GM13977 (cell line): ENCODE measurements around the gene DNASE1L3.
"Not testable (repeated sequence)": the region's sequence is repeated elsewhere in the genome, so short reads cannot be mapped to it uniquely, and the experiment has no call there.

Experiments
- DNase-seq: peaks from one replicate; pipeline ENCODE4 v3.0.0; 2012; ENCODE audit warnings: low spot score
- in situ Hi-C: fragments of 300-500 bp; cut with MboI; formaldehyde crosslinking; loops from one replicate; pipeline ENCODE4 v1.12.0; 2022; ENCODE audit warnings: low sequenced_read_pairs, low pct_unique_long_range_greater_than_20kb, mixed read lengths, inconsistent platforms; ENCODE audit not compliant: unreplicated experiment
- TF ChIP-seq, protein P1 (sequence below): IDR thresholded peaks from 2 replicates; pipeline ENCODE4 v1.5.1; 2012; ENCODE audit warnings: mild to moderate bottlenecking, control low read depth; ENCODE audit not compliant: insufficient read depth; ENCODE audit errors: extremely low read depth, missing control alignments

The DNASE1L3 gene

DNA sequence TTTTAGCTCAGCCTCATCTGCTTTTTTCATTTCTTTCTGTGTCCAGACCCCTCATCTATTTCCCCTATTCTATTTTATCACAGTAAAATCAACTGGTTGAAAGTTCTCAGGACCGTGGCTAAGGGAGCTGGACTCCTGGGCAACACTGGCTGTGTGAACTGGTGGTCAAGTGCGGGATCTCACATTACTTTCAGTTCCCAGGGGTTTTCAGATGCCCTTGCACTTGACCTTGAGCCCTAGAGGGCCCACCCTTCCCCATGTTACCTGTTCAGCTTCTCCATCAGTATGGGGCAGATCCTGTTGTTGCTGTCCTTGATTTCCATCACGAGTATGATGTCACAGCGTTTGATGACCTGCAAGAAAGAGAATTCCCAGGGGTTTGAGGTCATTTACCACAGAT lies 2.8 kb downstream of the DNASE1L3 start:
- in situ Hi-C loops = no loop called here
- TF ChIP-seq, protein P1, sequence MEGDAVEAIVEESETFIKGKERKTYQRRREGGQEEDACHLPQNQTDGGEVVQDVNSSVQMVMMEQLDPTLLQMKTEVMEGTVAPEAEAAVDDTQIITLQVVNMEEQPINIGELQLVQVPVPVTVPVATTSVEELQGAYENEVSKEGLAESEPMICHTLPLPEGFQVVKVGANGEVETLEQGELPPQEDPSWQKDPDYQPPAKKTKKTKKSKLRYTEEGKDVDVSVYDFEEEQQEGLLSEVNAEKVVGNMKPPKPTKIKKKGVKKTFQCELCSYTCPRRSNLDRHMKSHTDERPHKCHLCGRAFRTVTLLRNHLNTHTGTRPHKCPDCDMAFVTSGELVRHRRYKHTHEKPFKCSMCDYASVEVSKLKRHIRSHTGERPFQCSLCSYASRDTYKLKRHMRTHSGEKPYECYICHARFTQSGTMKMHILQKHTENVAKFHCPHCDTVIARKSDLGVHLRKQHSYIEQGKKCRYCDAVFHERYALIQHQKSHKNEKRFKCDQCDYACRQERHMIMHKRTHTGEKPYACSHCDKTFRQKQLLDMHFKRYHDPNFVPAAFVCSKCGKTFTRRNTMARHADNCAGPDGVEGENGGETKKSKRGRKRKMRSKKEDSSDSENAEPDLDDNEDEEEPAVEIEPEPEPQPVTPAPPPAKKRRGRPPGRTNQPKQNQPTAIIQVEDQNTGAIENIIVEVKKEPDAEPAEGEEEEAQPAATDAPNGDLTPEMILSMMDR = no peak
- no peak for DNase-seq

GRCh38 chr3:58206406-58207011 lies 4.3 kb downstream of the DNASE1L3 start:
- in situ Hi-C loops = no loop called here
- DNase-seq = no peak
- TF ChIP-seq, protein P1 = no peak

DNA sequence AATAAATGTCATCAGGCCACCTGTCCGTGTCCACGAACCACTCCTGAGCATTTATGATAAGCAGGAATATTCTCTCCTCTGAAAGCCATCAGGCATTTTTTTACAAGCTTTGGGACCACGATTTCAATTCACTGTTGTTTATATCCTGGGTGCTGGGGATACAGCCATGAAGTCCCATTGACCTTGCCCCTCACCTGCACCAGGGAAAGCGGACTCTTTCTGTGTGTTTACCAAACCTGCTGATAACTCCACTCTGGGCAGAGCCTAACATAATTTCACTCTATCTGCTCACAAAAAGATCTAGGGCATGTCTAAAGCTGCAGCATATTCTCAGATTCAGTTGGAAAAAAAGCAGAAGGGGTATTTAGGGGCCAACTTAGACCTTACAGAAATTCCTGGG lies 4.8 kb downstream of the DNASE1L3 start:
- no peak for DNase-seq
- TF ChIP-seq, protein P1 = no peak
- in situ Hi-C loops = no loop called here

DNA sequence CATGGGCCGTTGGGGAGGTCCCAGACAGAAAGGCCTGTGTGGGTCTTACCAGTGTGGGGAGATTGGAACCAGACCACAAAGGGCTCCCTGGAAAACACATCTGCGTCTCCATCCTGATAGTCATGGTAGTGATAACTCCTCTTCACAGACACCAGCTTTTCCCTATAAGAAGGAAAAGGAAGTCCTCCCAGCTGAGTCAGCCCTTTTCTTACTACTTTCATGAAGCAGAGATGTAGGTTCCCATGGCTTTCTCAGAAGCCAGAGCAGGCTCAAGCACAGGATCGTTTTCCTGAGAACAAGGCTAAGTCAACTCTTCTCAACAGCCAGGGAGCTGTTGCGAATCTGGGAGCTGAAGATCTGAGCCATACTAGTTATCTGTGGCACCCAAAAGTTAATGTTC lies 6.1 kb downstream of the DNASE1L3 start:
- TF ChIP-seq, protein P1 = no peak
- in situ Hi-C loops = no loop called here
- DNase-seq = no peak

DNA sequence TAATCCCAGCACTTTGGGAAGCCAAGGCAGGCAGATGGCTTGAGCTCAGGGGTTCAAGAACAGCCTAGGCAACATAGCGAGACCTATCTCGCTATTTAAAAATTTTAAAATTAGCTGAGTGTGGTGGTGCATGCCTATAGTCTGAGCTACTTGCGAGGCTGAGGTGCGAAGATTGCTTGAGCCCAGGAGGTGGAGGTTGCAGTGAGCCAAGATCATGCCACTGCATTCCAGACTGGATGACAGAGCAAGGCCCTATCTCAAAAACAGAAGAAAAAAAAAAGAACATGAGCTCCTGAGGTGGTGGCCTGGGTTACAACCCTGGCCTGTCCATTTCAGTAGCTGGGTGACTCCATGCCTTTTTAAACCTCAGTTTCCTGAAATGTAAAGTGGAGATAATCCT lies 7.2 kb downstream of the DNASE1L3 start:
- in situ Hi-C loops = no loop called here
- DNase-seq = no peak
- TF ChIP-seq, protein P1 = no peak

DNA sequence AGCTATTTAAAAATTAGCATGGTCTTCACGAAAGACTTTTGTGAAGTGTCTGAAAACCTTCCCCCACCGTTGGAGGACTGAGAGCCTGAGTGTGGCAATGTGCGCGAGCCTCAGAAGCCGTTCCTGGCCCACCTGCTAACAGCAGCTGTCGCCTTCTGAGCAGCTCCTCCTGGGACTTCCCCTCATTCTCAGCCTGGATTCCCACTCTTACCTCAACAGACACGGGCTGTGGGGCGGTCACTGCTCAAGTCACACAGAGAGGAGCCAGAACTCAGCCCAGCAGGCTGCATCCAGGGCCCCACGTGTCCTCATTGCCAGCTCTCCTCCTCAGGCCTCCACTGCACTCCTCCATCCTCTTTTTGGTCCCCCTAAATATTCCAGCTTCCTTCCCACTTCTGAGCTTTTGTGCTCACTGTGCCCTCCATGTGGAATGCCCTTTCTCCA lies 7.8 kb downstream of the DNASE1L3 start:
- in situ Hi-C loops = no loop called here
- DNase-seq = no peak
- TF ChIP-seq, protein P1 = no peak

DNA sequence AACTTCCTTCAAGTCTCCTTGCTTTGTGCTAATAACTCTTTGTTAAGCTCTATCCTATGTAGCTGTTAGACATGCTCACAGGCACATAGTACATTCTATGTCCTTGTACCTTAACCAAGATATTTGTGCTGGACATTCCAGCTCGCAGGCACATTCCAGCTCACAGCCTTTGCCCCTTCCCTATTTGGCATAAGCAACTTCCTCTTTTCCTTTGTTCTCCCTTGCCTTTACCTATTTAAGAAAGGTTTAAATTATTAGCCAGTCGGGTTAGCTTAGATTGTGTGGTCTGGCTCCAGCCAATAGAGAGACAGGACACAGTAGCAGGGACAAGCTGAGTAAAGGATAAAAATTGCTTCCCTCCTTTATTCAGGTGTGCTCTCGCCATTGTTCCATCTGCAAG lies 9.3 kb downstream of the DNASE1L3 start:
- DNase-seq, in situ Hi-C loops: not testable (repeated sequence)
